22Rv1 (cell line): ENCODE measurements around the gene SMAP2.
"Not testable (repeated sequence)": the region's sequence is repeated elsewhere in the genome, so short reads cannot be mapped to it uniquely, and the experiment has no call there.

ENCODE experiments used
- H3K27ac ChIP-seq: fragments of 450-650 bp; 2 replicates; pipeline ENCODE4 v1.5.1; 2017
- CTCF ChIP-seq: fragments of 450-650 bp; IDR thresholded peaks from 2 replicates; pipeline ENCODE4 v1.5.1; 2017; ENCODE audit warnings: mild to moderate bottlenecking
- ZFX ChIP-seq: fragments of 450-650 bp; IDR thresholded peaks from 2 replicates; pipeline ENCODE4 v1.6.1; 2017; ENCODE audit warnings: antibody characterized with exemption, borderline replicate concordance

SMAP2 gene

GRCh38 chr1:40386796-40387195, 13.3 kb downstream of the SMAP2 start:
- TF ChIP-seq CTCF (no peak), ZFX (no peak)

GRCh38 chr1:40387381-40388306, 14.1 kb downstream of the SMAP2 start:
- not testable (repeated sequence) for H3K27ac ChIP-seq

More at GRCh38 chr1:40386796-40387195, 13.3 kb downstream of the SMAP2 start:
- no peak overlapping the region for H3K27ac ChIP-seq

GRCh38 chr1:40388456-40389321, 15.2 kb downstream of the SMAP2 start:
- not testable (repeated sequence) for H3K27ac ChIP-seq

GRCh38 chr1:40389322-40389803, 15.8 kb downstream of the SMAP2 start:
- no peak for TF ChIP-seq CTCF
- no peak for TF ChIP-seq ZFX

GRCh38 chr1:40389871-40390560, 16.5 kb downstream of the SMAP2 start:
- H3K27ac ChIP-seq: no peak overlapping the region
- TF ChIP-seq CTCF (no peak), ZFX (no peak)

More at GRCh38 chr1:40389322-40389803, 15.8 kb downstream of the SMAP2 start:
- H3K27ac ChIP-seq: no peak overlapping the region

- no peak for TF ChIP-seq CTCF
- TF ChIP-seq ZFX: no peak
- H3K27ac ChIP-seq: no peak overlapping the region
Measured at GRCh38 chr1:40390857-40391256, 17.3 kb downstream of the SMAP2 start.

- no peak for TF ChIP-seq CTCF
- TF ChIP-seq ZFX: no peak
- no peak overlapping the region for H3K27ac ChIP-seq
Measured at GRCh38 chr1:40391688-40392145, 18.2 kb downstream of the SMAP2 start.

- TF ChIP-seq CTCF (no peak), ZFX (no peak)
- H3K27ac ChIP-seq: no peak overlapping the region
Measured at GRCh38 chr1:40392221-40392620, 18.7 kb downstream of the SMAP2 start.
